OCI-LY7 (cell line): ENCODE measurements around the gene ST6GALNAC2. TPM values are rescaled to one million over a fixed set of nuclear protein-coding genes. Genes with fewer than 3 reads are reported as not detected.

Source experiments
- BruUV-seq: library from RNA; stranded (reverse); fragments of 400-500 nt; replicated peaks from 2 replicates; lab custom pipeline; 2021; lab: Mats Ljungman, UMichigan
- CTCF ChIA-PET: fragments of 300-600 bp; sonication (Branson Sonifier 250); formaldehyde crosslinking; loops from one replicate; lab custom pipeline; 2022; ENCODE audit warnings: antibody characterized with exemption; ENCODE audit not compliant: unreplicated experiment; lab: Charles Lee
- POLR2A ChIA-PET: fragments of 300-600 bp; sonication (Branson Sonifier 250); formaldehyde crosslinking; loops from one replicate; lab custom pipeline; 2022; ENCODE audit warnings: antibody characterized with exemption; lab: Charles Lee
- DNase-seq: peaks from one replicate; pipeline ENCODE4 v3.0.0-alpha.2; 2015; ENCODE audit warnings: low spot score
- H2AFZ ChIP-seq: fragments of 200-600 bp; sonication (generic), shearing (Covaris generic); 2 replicates; pipeline ENCODE4 v1.6.1; 2014; ENCODE audit warnings: mild to moderate bottlenecking, antibody characterized with exemption, low read length, moderate library complexity
- H3K27ac ChIP-seq: fragments of 200-600 bp; sonication (generic); 2 replicates; pipeline ENCODE4 v1.5.1; 2014; ENCODE audit warnings: mixed run types, low read depth, mild to moderate bottlenecking, moderate library complexity, low read length, inconsistent platforms; ENCODE audit not compliant: poor library complexity, severe bottlenecking
- H3K36me3 ChIP-seq: fragments of 200-600 bp; sonication (generic); 2 replicates; pipeline ENCODE4 v1.6.1; 2014; ENCODE audit warnings: mild to moderate bottlenecking, antibody characterized with exemption, low read length, moderate library complexity, mixed read lengths; ENCODE audit not compliant: insufficient read depth
- H3K4me1 ChIP-seq: fragments of 200-600 bp; sonication (generic); 2 replicates; pipeline ENCODE4 v1.5.1; 2014; ENCODE audit warnings: mild to moderate bottlenecking, low read length; ENCODE audit not compliant: insufficient read depth, poor library complexity, severe bottlenecking
- H3K4me2 ChIP-seq: fragments of 200-600 bp; sonication (generic); 2 replicates; pipeline ENCODE4 v1.6.1; 2014; ENCODE audit warnings: mild to moderate bottlenecking, low read length
- H3K4me3 ChIP-seq: fragments of 200-600 bp; sonication (generic); 2 replicates; pipeline ENCODE4 v1.5.1; 2014; ENCODE audit warnings: mild to moderate bottlenecking, low read depth, low read length; ENCODE audit not compliant: poor library complexity, severe bottlenecking
- H3K79me2 ChIP-seq: fragments of 200-600 bp; sonication (generic); 2 replicates; pipeline ENCODE4 v1.6.1; 2016; ENCODE audit warnings: low read depth, mild to moderate bottlenecking, low read length, moderate library complexity, mixed read lengths; ENCODE audit not compliant: insufficient read depth
- H3K9me2 ChIP-seq: fragments of 200-600 bp; sonication (generic); 2 replicates; pipeline ENCODE4 v1.6.1; 2016; ENCODE audit warnings: mild to moderate bottlenecking, low read length, mixed read lengths; ENCODE audit not compliant: insufficient read depth
- H3K9me3 ChIP-seq: fragments of 200-600 bp; sonication (generic); 2 replicates; pipeline ENCODE4 v1.6.1; 2014; ENCODE audit warnings: mild to moderate bottlenecking, mixed run types, low read length, mixed read lengths
- H4K20me1 ChIP-seq: fragments of 200-600 bp; sonication (generic); 2 replicates; pipeline ENCODE4 v1.6.1; 2014; ENCODE audit warnings: mild to moderate bottlenecking, antibody characterized with exemption, low read length, moderate library complexity, mixed read lengths; ENCODE audit not compliant: insufficient read depth
- EZH2phosphoT487 ChIP-seq: fragments of 200-600 bp; sonication (generic); IDR thresholded peaks from 2 replicates; pipeline ENCODE4 v1.6.1; 2018; ENCODE audit warnings: low read depth, borderline replicate concordance, mild to moderate bottlenecking, mixed run types, antibody characterized with exemption, low read length, moderate library complexity, mixed read lengths
- intact Hi-C: fragments of 100-400 bp; cut with micrococcal nuclease; formaldehyde crosslinking; loops from one replicate; pipeline ENCODE4 v1.10.0; 2022; ENCODE audit not compliant: unreplicated experiment
- total RNA-seq, 2 experiments: library from RNA; depleted of rRNA in 1 of 2; stranded (reverse); fragments of >200 nt in 1 of 2; shearing (Covaris generic) in 1 of 2; gene quantifications; 2 replicates each; pipeline ENCODE4 v1.2.3, GENCODE V29; 2014 to 2022
- TF ChIP-seq, protein P1 (sequence below): fragments of 200-600 bp; sonication (generic); conservative IDR thresholded peaks from 2 replicates; pipeline ENCODE4 v1.5.1; 2014; ENCODE audit warnings: mild to moderate bottlenecking, antibody characterized with exemption, low read length, moderate library complexity, mixed read lengths

The ST6GALNAC2 gene
- total RNA-seq, 2 experiments from 2014 or later = not detected

DNA sequence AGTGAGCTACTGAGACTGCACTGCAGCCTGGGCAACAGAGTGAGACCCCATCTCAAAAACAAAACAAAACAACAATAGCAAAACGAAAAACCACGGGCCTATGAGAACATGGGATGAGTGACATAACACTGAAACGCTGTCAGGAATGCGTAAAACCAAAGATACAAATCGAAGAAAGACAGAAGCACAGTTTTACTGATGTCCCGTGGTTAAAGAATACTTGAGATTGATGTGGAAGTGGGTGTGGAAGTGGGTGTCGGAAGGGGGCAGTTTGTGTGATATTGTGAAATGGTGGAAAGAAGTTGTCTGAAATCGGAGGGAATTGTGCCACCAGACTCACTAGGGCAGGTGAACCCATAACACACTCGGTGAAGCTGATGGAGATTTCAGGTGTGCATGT lies 9.5 kb downstream of the ST6GALNAC2 start:
- Histone ChIP-seq H2AFZ (no peak overlapping the region), H3K27ac (no peak overlapping the region), H3K9me3 (no peaks in the 10 kb centered on the region), H3K4me2 (no peak overlapping the region), H3K79me2 (no peaks in the 10 kb centered on the region), H4K20me1 (no peaks in the 10 kb centered on the region), H3K9me2 (no peaks in the 10 kb centered on the region), H3K4me1 (no peaks in the 10 kb centered on the region), H3K36me3 (no peaks in the 10 kb centered on the region), H3K4me3 (no peak overlapping the region)
- ChIA-PET CTCF (no interaction called here), POLR2A (interaction anchor here (1.6 kb wide), 1 partner anchor 10 kb away, joined by 6 read pairs; no protein-coding TSS in a partner anchor)
- intact Hi-C loops = no loop called here
- no TSS peak for BruUV-seq
- TF ChIP-seq, protein P1, sequence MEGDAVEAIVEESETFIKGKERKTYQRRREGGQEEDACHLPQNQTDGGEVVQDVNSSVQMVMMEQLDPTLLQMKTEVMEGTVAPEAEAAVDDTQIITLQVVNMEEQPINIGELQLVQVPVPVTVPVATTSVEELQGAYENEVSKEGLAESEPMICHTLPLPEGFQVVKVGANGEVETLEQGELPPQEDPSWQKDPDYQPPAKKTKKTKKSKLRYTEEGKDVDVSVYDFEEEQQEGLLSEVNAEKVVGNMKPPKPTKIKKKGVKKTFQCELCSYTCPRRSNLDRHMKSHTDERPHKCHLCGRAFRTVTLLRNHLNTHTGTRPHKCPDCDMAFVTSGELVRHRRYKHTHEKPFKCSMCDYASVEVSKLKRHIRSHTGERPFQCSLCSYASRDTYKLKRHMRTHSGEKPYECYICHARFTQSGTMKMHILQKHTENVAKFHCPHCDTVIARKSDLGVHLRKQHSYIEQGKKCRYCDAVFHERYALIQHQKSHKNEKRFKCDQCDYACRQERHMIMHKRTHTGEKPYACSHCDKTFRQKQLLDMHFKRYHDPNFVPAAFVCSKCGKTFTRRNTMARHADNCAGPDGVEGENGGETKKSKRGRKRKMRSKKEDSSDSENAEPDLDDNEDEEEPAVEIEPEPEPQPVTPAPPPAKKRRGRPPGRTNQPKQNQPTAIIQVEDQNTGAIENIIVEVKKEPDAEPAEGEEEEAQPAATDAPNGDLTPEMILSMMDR = no peak
- TF ChIP-seq EZH2phosphoT487 = no peak
- no peak for DNase-seq

DNA sequence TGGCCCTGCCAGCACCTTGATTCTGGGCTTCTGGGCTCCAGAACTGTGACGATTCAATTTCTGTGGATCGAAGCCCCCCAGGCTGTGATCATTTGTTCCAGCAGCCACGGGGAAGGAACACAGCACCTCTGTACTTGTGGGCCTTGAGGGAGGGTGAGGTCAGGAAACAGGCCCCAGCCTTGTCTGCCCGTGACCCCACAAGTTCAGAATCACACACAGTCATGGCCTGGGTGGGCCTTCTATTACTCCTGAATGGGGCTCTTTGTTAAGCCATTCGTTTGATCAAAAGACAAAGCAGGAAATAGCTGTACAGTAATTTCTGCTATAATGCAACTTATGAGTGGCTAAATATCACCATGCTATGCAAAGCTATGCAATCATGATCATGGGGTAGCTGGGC lies 10.1 kb downstream of the ST6GALNAC2 start:
- Histone ChIP-seq H3K79me2 (no peaks in the 10 kb centered on the region), H3K9me3 (no peaks in the 10 kb centered on the region), H3K4me2 (no peak overlapping the region), H3K9me2 (no peaks in the 10 kb centered on the region), H3K4me3 (no peak overlapping the region), H3K27ac (no peak overlapping the region), H2AFZ (no peak overlapping the region), H3K4me1 (no peaks in the 10 kb centered on the region), H3K36me3 (no peaks in the 10 kb centered on the region), H4K20me1 (no peaks in the 10 kb centered on the region)
- BruUV-seq = no TSS peak
- CTCF ChIA-PET = no interaction called here
- TF ChIP-seq, protein P1 = no peak
- no peak for TF ChIP-seq EZH2phosphoT487
- POLR2A ChIA-PET = interaction anchor here (1.6 kb wide), 1 partner anchor 9 kb away, joined by 6 read pairs; no protein-coding TSS in a partner anchor
- DNase-seq = no peak
- intact Hi-C loops = no loop called here

DNA sequence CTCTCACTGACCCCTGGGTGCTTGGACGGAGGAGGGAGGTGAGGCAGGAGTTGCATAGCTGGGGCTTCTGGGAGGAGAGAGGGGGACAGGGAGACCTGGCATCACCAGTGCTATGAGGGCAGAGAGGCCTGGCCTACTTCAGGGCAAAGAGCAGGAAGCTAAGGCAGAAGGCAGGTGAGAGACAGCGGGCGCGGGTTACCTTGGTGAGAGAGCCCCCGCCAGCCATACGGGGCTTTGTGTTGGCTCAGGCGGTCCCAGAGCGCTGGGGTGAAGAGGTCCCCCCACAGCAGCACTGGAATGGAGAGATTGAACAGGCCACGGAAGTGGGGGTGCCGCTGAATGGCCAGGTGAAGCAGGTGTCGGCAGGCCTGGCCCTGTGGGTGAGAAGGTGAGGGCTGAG lies 11.5 kb downstream of the ST6GALNAC2 start:
- no peak for TF ChIP-seq EZH2phosphoT487
- TF ChIP-seq, protein P1 = no peak
- BruUV-seq = no TSS peak
- Histone ChIP-seq H3K4me2 (no peak overlapping the region), H3K4me3 (no peak overlapping the region), H3K36me3 (no peaks in the 10 kb centered on the region), H2AFZ (no peak overlapping the region), H3K4me1 (no peaks in the 10 kb centered on the region), H3K9me2 (no peaks in the 10 kb centered on the region), H3K9me3 (no peaks in the 10 kb centered on the region), H4K20me1 (no peaks in the 10 kb centered on the region), H3K79me2 (no peaks in the 10 kb centered on the region), H3K27ac (no peak overlapping the region)
- POLR2A ChIA-PET = no interaction called here
- DNase-seq = no peak
- intact Hi-C loops = no loop called here
- CTCF ChIA-PET = no interaction called here
